ENCODE data around the gene MGAT4A.
A peak's percentile ranks its signal among the peaks of the same experiment; 100 is the strongest.

The MGAT4A gene

GRCh38 chr2:98775146-98775986, 44.4 kb upstream of the MGAT4A start:
- no peak for TF ChIP-seq CTCF (conservative IDR thresholded peaks at IDR 0.05)
- TF ChIP-seq ZFX (IDR thresholded peaks at IDR 0.05): no peak
- H3K27ac ChIP-seq: peak overlapping the region; percentile 17; the same call in 1 of the 2 replicates

GRCh38 chr2:98773907-98774306, 43.0 kb upstream of the MGAT4A start:
- H3K27ac ChIP-seq: no peak overlapping the region

GRCh38 chr2:98773169-98773568, 42.2 kb upstream of the MGAT4A start:
- TF ChIP-seq CTCF (conservative IDR thresholded peaks at IDR 0.05) (no peak), ZFX (IDR thresholded peaks at IDR 0.05) (no peak)
- H3K27ac ChIP-seq: no peak overlapping the region

More at GRCh38 chr2:98773907-98774306, 43.0 kb upstream of the MGAT4A start:
- TF ChIP-seq CTCF (conservative IDR thresholded peaks at IDR 0.05) (no peak), ZFX (IDR thresholded peaks at IDR 0.05) (no peak)

- TF ChIP-seq CTCF (conservative IDR thresholded peaks at IDR 0.05) (no peak), ZFX (IDR thresholded peaks at IDR 0.05) (no peak)
- no peak overlapping the region for H3K27ac ChIP-seq
Observed at GRCh38 chr2:98772536-98772935, 41.6 kb upstream of the MGAT4A start.

GRCh38 chr2:98771721-98772524, 41.0 kb upstream of the MGAT4A start:
- H3K27ac ChIP-seq: no peak overlapping the region
- TF ChIP-seq CTCF (conservative IDR thresholded peaks at IDR 0.05) (no peak), ZFX (IDR thresholded peaks at IDR 0.05) (no peak)

- no peak for TF ChIP-seq ZFX (IDR thresholded peaks at IDR 0.05)
- no peak for TF ChIP-seq CTCF (conservative IDR thresholded peaks at IDR 0.05)
- no peak overlapping the region for H3K27ac ChIP-seq
Observed at GRCh38 chr2:98771264-98771663, 40.3 kb upstream of the MGAT4A start.

GRCh38 chr2:98769784-98770183, 38.9 kb upstream of the MGAT4A start:
- no peak overlapping the region for H3K27ac ChIP-seq
- TF ChIP-seq ZFX (IDR thresholded peaks at IDR 0.05) (no peak), CTCF (conservative IDR thresholded peaks at IDR 0.05) (no peak)
